Erythroblast (primary cell): Measurements from ENCODE around the gene JAK2.

Experiments used
- GATA1 ChIP-seq: IDR thresholded peaks from 2 replicates; pipeline ENCODE4 v1.6.1; 2011; ENCODE audit warnings: low read depth, mild to moderate bottlenecking, control low read depth, low read length, moderate library complexity
- POLR2A ChIP-seq: IDR thresholded peaks from 2 replicates; pipeline ENCODE4 v1.6.1; 2011; ENCODE audit warnings: mild to moderate bottlenecking, low read length

DNA sequence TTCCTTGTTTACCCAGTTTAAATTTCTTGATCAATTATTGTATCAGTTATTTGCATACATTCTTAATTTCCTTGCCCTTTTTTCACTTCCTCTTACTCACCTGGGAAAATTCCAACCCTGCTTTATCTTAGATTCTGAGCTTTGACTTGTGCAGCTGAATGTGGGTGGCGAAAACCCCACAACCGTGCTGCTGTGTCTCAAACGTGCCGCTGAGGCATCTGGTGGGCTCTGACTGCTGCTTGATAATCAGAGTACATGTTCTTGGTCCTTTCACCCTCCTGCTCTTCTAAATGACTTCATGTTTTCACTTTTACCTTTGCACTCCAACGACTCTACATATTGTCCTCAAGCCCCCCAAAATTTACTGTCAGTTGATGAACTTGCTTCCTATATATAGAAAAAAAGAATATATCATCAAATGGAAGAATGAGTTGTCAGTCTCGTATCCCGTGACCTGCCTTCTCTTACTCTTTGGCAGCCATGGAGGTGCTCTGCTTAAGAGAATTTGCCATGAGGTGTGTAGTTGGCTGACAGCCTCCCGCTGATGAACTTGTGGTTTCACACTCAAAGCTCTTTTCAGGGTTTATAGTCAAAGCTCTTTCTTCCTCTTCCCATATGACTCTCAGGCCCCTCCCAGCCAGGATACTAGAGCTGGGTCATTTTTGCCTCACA is 14.0 kb upstream of the JAK2 start:
- TF ChIP-seq POLR2A (no peak), GATA1 (no peak)
